Measurements from ENCODE around the gene MRPS2. TPM values are rescaled to one million over a fixed set of nuclear protein-coding genes. Genes with fewer than 3 reads are reported as not detected.

The MRPS2 gene
- total RNA-seq, 1 donor: 21.4 TPM

GRCh38 chr9:135517407-135517822 lies 16.9 kb downstream of the MRPS2 start:
- DNase-seq (ENCODE audit: low read depth): no peak
- no peak overlapping the region for H3K4me3 ChIP-seq (ENCODE audit: low read depth, low read length)
- TF ChIP-seq, protein P1, sequence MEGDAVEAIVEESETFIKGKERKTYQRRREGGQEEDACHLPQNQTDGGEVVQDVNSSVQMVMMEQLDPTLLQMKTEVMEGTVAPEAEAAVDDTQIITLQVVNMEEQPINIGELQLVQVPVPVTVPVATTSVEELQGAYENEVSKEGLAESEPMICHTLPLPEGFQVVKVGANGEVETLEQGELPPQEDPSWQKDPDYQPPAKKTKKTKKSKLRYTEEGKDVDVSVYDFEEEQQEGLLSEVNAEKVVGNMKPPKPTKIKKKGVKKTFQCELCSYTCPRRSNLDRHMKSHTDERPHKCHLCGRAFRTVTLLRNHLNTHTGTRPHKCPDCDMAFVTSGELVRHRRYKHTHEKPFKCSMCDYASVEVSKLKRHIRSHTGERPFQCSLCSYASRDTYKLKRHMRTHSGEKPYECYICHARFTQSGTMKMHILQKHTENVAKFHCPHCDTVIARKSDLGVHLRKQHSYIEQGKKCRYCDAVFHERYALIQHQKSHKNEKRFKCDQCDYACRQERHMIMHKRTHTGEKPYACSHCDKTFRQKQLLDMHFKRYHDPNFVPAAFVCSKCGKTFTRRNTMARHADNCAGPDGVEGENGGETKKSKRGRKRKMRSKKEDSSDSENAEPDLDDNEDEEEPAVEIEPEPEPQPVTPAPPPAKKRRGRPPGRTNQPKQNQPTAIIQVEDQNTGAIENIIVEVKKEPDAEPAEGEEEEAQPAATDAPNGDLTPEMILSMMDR (IDR thresholded peaks at IDR 0.05; ENCODE audit: insufficient read depth, low read length): no peak

GRCh38 chr9:135519179-135519971 lies 18.9 kb downstream of the MRPS2 start:
- no peak for DNase-seq (ENCODE audit: low read depth)
- H3K4me3 ChIP-seq (ENCODE audit: low read depth, low read length): no peak overlapping the region
- TF ChIP-seq, protein P1 (IDR thresholded peaks at IDR 0.05; ENCODE audit: insufficient read depth, low read length): no peak

- DNase-seq (ENCODE audit: low read depth): no peak
- TF ChIP-seq, protein P1 (IDR thresholded peaks at IDR 0.05; ENCODE audit: insufficient read depth, low read length): no peak
- H3K4me3 ChIP-seq (ENCODE audit: low read depth, low read length): no peak within 1 kb of the TSS
Measured at GRCh38 chr9:135520916-135521607, 20.6 kb downstream of the MRPS2 start, which contains the start of gene LCN1. Gene LCN1 (plus strand): TSS chr9:135521440. CDS start chr9:135521498, 58 bp downstream.

- DNase-seq (ENCODE audit: low read depth): no peak
- no peak overlapping the region for H3K4me3 ChIP-seq (ENCODE audit: low read depth, low read length)
- TF ChIP-seq, protein P1 (IDR thresholded peaks at IDR 0.05; ENCODE audit: insufficient read depth, low read length): no peak
Measured at GRCh38 chr9:135521608-135522095, 21.2 kb downstream of the MRPS2 start.

- no peak for DNase-seq (ENCODE audit: low read depth)
- TF ChIP-seq, protein P1 (IDR thresholded peaks at IDR 0.05; ENCODE audit: insufficient read depth, low read length): no peak
- H3K4me3 ChIP-seq (ENCODE audit: low read depth, low read length): no peak overlapping the region
Measured at GRCh38 chr9:135522137-135522877, 21.8 kb downstream of the MRPS2 start.

DNA sequence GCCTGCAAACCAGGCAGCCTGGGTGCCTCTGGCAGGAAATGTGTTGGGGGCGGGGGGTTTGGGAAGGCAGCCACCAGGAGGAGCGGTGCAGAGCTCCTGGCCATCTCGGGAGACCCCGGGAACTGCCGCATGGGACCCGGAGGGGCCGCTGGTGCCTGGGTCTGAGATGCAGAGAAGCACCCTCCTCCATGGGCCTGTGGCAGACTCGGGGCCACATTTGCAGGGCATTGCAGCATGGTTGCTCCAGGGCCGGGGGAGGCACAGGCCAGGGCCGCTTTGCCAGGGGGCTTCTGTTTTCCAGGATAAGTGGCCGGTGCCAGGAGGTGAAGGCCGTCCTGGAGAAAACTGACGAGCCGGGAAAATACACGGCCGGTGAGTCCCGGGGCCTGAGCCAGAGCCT lies 22.4 kb downstream of the MRPS2 start:
- no peak overlapping the region for H3K4me3 ChIP-seq (ENCODE audit: low read depth, low read length)
- DNase-seq (ENCODE audit: low read depth): no peak
- TF ChIP-seq, protein P1 (IDR thresholded peaks at IDR 0.05; ENCODE audit: insufficient read depth, low read length): no peak
